ENCODE measurements around the gene CHRNB1. TPM values are rescaled to one million over a fixed set of nuclear protein-coding genes. Genes with fewer than 3 reads are reported as not detected.

CHRNB1 gene
- total RNA-seq, 1 experiment from 2014 or later: 12.7 TPM

- Histone ChIP-seq H3K14ac (ENCODE audit: insufficient read depth, low read length) (no peak overlapping the region), H3K18ac (ENCODE audit: insufficient read length, low read depth, low read length) (no peak overlapping the region), H3T11ph (ENCODE audit: low read length) (no peak overlapping the region), H3K9ac (ENCODE audit: extremely low read depth, insufficient read length, low read length) (no peak overlapping the region), H3K79me2 (ENCODE audit: insufficient read depth, low read length) (no peaks in the 10 kb centered on the region), H3K4me1 (ENCODE audit: insufficient read depth, low read length) (peaks cover 2% of the 10 kb centered on the region; the same call in 1 of the 2 replicates), H2BK15ac (ENCODE audit: low read depth, low read length) (no peak overlapping the region), H3K27ac (ENCODE audit: insufficient read length, low read depth, low read length) (no peak overlapping the region), H4K5ac (ENCODE audit: insufficient read length, low read depth, low read length) (no peak overlapping the region), H3K9me3 (ENCODE audit: control insufficient read depth, low read depth, low read length) (no peaks in the 10 kb centered on the region), H2BK20ac (ENCODE audit: low read depth, low read length, poor library complexity, severe bottlenecking) (no peak overlapping the region), H3K56ac (ENCODE audit: insufficient read length, low read depth, low read length) (no peak overlapping the region), H3K23me2 (ENCODE audit: insufficient read length, low read depth, low read length, poor library complexity, severe bottlenecking) (peaks cover 11% of the 10 kb centered on the region), H2BK5ac (ENCODE audit: insufficient read length, low read length) (no peak overlapping the region), H4K8ac (replicated peaks; ENCODE audit: insufficient read length, low read depth, low read length) (no peak overlapping the region), H3K79me1 (ENCODE audit: insufficient read depth, low read depth, low read length, poor library complexity, severe bottlenecking) (no peaks in the 10 kb centered on the region), H2AK5ac (ENCODE audit: insufficient read length, low read length) (no peak overlapping the region), H4K20me1 (ENCODE audit: control insufficient read depth, insufficient read depth, insufficient read length) (no peaks in the 10 kb centered on the region), H2BK120ac (ENCODE audit: low read depth, low read length, poor library complexity, severe bottlenecking) (no peak overlapping the region), H3K27me3 (ENCODE audit: insufficient read depth, low read length) (no peaks in the 10 kb centered on the region), H3K23ac (ENCODE audit: insufficient read length, low read depth, low read length) (no peak overlapping the region), H3K4ac (ENCODE audit: low read depth, low read length) (no peak overlapping the region), H4K91ac (ENCODE audit: insufficient read length, low read depth, low read length) (no peak overlapping the region), H3K4me2 (ENCODE audit: insufficient read depth, insufficient read length, low read length) (no peak overlapping the region), H2BK12ac (ENCODE audit: insufficient read length, low read depth, low read length) (no peak overlapping the region), H2AFZ (ENCODE audit: low read length) (no peak overlapping the region)
- H3K36me3 Mint-ChIP-seq (ENCODE audit: insufficient read depth in 1 of 3, low read depth in 3 of 3): peaks cover 3 to 11% (median 4%) of the 10 kb centered on the region in 3 experiments; a peak in 5 of 7 replicates
- no peaks in the 10 kb centered on the region for H3K9me3 Mint-ChIP-seq
- no peak for DNase-seq
- peaks cover 2% of the 10 kb centered on the region for H3K27me3 Mint-ChIP-seq (ENCODE audit: low read depth)
- peak overlapping the region in 1 of 2 experiments; percentile 23; a peak in 1 of 5 replicates for H3K4me3 Mint-ChIP-seq
- TF ChIP-seq, protein P1, sequence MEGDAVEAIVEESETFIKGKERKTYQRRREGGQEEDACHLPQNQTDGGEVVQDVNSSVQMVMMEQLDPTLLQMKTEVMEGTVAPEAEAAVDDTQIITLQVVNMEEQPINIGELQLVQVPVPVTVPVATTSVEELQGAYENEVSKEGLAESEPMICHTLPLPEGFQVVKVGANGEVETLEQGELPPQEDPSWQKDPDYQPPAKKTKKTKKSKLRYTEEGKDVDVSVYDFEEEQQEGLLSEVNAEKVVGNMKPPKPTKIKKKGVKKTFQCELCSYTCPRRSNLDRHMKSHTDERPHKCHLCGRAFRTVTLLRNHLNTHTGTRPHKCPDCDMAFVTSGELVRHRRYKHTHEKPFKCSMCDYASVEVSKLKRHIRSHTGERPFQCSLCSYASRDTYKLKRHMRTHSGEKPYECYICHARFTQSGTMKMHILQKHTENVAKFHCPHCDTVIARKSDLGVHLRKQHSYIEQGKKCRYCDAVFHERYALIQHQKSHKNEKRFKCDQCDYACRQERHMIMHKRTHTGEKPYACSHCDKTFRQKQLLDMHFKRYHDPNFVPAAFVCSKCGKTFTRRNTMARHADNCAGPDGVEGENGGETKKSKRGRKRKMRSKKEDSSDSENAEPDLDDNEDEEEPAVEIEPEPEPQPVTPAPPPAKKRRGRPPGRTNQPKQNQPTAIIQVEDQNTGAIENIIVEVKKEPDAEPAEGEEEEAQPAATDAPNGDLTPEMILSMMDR (conservative IDR thresholded peaks at IDR 0.05): no peak
- no peak overlapping the region for H3K27ac Mint-ChIP-seq
- H3K4me1 Mint-ChIP-seq: peaks cover 13 to 17% of the 10 kb centered on the region in 2 experiments
- no CpG with 5 or more reads among the region's 2 CpGs for WGBS (ENCODE audit: extremely low coverage, insufficient read length, low lambda C conversion rate)
Measured at GRCh38 chr17:7398612-7399011, 46.2 kb upstream of the CHRNB1 start.
